HT1080 (cell line): ENCODE results near the gene PON3. TPM values are rescaled to one million over a fixed set of nuclear protein-coding genes. Genes with fewer than 3 reads are reported as not detected.
"Not testable (repeated sequence)": the region's sequence is repeated elsewhere in the genome, so short reads cannot be mapped to it uniquely, and the experiment has no call there.

ENCODE experiments used
- DNase-seq: peaks from one replicate; pipeline ENCODE4 v3.0.0-alpha.2; 2015; ENCODE audit warnings: low read depth
- total RNA-seq: library from RNA; depleted of rRNA; stranded (reverse); fragments of >200 nt; shearing (Covaris generic); gene quantifications from 2 replicates; pipeline ENCODE4 v1.2.3, GENCODE V29; 2014

Gene PON3
- total RNA-seq, 1 experiment from 2014 or later: not detected

DNA sequence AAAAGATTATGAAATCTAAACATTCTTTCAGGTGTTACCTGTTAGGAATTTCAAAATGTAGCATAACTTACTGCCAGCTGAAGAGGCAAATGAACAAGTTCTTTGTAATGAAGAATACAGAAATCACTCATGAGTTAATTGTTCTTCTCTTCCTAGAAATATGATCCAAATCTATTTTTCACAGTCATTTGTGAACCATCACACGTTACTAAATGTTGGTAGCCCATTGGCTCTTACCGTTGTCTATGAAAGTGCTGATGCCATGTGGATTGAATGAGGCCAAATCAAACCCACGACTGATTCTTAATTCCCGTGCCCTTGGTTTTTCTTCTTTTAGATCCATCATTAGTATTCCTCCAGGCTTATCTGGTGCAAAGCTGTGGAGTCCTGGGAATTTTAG is 15.9 kb upstream of the PON3 start:
- DNase-seq: no peak

DNA sequence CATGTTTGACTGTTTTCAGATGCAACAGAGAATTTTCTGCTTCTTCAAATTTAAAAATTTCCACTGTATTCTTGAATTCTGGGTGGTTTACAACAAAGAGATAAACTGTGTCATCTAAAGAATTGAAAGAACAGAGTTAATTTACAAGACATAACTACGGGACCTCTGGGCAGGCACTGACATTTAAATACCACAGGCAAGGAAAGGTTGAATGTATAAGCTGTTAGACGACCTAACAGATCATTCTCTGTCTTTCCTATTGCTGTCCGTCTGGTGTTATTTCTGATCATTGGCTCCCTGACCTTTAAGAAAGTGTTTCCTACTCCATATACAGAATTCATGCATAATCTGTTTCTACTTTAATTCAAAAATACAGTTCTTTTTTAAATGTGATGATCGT is 15.5 kb upstream of the PON3 start:
- no peak for DNase-seq

- DNase-seq: peak; percentile 55
Observed at GRCh38 chr7:95411036-95411435, 14.9 kb upstream of the PON3 start.

- DNase-seq: no peak
Observed at GRCh38 chr7:95407751-95408150, 11.6 kb upstream of the PON3 start.

GRCh38 chr7:95405800-95406199 is 9.6 kb upstream of the PON3 start:
- DNase-seq: no peak

GRCh38 chr7:95405208-95405607 is 9.0 kb upstream of the PON3 start:
- no peak for DNase-seq

DNA sequence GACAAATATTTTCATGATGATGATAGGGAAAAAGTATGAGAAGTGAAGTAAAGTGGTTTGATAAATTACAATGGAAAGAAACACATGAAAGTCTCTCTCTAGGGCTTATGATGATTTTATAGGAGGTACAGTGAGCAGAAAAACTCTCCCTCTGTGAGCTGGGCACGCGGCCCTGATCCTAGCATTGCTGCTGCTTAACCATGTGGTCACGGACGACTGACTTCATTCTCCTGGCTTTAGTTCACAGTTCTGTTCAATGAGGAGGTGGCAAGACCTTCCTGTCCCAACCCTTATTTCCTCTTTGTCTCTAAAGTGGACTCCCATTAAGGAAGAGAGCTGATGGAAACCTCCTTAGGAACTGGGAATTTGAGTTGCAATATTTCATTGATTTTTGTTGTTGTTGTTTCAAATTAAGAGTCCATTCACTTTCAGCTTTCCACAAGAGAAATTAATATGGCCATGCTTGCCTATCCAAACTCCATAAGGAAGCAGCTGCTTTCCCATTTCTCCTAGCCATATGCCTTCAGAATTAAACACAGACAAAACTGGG is 8.2 kb upstream of the PON3 start:
- DNase-seq: no peak

DNA sequence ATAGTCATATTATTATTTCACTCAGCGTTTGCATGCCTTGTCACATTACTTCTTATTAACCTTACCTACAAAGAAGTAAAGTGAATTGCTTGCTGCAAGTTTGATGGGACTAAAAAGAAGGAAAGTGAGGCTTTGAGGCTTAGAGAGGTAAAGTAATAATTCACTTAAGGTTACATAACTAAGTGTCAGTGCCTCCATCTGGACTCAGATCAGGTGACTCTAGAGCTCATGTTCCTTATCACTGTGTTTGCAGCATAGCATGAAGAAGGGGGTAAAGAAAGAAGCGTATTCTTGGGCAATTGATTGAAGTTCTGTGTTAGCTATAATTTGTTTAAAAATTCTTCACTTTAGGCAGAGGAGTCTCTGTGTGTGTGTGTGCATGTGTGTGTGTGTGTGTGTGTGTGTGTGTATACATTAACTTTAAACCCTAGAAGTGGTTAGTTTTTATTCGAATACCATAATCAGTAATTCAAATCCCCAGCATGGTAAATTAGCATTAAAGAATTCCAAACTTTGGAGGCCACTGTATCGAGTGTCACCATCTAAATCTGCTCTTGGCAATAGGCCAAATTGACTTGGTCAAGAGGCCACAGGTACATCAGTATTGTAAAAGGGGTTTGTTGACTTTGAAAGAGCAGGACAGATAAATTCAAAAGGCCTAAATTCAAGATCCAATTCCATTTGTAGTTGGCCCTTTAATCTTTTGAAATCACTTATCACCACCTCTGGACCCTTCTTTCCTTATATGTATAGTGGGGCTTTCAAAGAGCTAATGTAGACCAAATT is 2.2 kb upstream of the PON3 start:
- DNase-seq: no peak

DNA sequence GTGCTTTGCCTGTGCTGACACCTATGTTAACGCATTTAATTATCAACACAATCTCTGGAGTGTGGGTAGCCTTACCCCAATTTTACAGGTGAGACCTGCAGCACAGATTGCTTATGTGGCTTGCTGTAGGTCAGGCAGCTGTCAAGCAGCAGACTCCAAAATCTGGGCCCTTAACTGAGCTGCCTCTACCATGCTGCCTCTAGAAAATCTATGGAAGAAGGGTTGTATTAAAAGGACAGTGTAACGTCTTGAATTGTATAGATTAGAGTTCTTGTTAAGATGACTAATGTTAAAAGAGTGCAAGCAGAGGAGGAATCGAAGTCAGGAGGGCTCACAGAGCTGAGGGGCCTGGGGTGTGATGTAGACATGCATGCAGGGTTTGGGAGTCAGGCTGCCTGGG is 1.2 kb upstream of the PON3 start:
- no peak for DNase-seq

DNA sequence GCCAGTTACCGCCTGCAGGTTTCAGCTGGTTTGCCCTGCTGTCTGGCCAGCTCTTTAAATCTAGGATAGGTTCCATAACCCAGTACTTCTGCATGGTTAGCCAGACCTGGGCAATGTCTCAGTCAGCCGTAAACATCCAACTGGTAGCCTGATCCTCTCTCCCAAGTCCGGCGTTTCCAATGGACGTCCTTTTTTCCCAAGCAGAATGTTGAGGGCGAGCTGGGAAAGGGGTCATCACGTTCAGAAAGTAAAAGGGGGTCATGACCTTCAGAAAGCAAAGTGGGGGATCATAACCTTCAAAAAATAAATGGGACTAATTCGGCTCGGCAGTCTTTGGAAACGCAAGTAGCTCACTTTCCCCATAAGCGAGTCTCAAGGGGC is 430 bp downstream of the PON3 start:
- no peak for DNase-seq

DNA sequence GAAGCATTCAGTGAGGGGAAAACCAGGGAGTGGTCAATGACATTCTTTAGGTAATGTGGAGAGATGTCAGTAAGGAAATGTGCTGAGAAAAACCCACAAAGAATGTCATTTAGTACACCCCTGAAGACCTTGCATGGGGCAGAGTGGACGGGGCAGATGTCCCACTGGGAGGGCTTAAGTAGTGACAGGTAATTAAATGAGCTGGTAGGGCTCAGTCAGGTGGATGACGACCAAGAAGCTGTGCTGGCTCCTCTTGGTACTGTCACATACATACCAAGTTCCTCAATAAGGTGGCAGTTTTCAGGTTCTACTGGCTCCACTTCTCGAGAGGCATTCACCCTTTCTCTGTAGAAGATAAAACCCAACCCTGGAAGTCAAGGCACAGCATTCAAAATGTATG is 1.8 kb downstream of the PON3 start:
- DNase-seq: no peak

DNA sequence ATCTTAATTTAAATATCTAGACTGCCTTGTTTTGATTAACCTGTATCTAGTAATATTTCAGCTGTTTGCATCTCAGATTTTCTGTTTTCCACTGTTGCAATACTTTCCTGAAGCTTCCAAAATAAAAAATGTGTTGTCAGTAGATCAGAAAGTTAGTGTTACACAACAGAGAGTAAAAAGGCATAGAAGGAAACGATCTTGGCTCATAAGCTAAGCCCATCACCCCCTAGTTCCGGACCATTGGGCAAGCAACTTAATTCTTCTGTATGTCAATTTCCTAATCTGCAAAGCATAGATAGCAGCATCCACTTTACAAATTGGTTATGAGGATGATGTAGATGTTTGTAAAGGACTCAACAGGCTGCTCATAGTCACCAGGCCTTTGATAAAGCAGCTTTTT is 4.4 kb downstream of the PON3 start:
- DNase-seq: no peak

- no peak for DNase-seq
Observed at GRCh38 chr7:95389516-95389915, 6.7 kb downstream of the PON3 start.

GRCh38 chr7:95379457-95379856 is 16.7 kb downstream of the PON3 start:
- DNase-seq: not testable (repeated sequence)

DNA sequence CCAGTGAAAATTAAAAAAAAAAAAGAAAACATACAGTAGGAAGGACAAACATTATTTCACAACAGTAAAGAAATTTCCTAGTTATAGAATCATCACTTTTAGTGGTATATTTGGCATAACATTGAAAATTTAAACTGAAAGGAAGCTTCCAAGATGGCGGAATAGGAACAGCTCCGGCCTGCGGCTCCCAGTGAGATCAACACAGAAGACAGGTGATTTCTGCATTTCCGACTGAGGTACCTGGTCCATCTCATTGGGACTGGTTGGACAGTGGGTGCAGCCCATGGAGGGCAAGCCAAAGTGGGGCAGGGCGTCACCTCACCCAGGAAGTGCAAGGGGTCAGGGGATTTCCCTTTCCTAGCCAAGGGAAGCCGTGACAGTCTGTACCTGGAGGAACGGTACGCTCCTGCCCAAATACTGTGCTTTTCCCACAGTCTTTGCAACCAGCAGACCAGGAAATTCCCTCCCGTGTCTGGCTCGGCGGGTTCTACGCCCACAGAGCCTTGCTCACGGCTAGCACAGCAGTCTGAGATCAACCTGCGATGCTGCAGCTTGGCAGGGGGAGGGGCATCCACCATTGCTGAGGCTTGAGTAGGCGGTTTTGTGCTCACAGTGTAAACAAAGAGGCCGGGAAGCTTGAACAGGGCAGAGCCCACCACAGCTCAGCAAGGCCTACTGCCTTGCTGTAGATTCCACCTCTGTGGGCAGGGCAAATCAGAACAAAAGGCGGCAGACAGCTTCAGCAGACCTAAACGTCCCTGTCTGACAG is 19.4 kb downstream of the PON3 start:
- DNase-seq: no peak

DNA sequence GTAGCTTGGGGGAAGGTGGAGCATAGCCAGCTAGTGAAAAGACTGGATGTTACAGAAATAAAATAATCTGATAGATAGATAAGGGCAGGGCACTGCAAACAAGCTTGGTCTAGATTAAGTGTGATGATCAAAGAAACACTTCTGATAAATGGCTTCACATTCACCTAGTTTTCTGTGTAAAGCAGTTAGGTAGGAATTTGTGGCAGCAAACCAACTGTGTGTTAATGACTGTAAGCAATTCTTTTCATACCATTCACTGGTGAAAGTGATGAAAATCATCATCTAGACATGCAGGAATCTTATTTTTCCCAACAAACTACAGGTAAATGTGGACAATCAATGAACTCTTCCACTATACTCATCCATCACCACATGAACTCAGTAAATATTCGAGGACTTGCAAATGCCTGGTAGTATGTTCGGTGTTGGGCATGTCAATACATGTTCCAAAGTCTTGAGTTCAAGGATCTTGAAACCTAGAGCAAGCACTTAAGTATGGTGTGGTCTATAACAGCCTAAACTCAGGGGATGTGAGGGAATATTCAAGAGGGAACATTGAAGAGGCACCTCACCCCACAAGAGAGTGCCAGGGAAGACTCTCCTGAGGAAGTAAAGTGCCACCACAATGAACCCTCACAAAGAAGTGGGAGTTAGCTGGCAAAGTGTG is 20.5 kb downstream of the PON3 start:
- no peak for DNase-seq

- DNase-seq: no peak
Observed at GRCh38 chr7:95373323-95373722, 22.9 kb downstream of the PON3 start.

DNA sequence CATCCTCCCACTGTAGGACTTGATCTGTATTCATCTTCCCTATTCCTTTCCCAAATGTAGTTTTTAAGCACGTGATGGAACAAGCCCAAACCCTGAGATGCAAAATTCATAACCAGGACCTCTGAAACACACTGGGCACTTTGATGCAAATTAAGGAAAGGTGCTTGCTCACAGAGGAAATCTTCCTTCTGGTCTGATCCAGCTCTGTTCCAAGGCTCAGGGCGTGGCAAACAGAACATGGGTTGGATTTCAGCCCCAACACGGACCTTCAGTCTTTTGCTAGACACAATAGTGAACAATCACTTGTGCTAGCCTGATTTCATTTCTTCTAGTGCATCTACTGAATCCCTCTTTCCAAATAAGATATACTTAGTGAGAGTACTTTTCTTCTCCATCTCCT is 27.9 kb downstream of the PON3 start:
- no peak for DNase-seq

GRCh38 chr7:95367606-95368005 is 28.6 kb downstream of the PON3 start:
- DNase-seq: no peak

- peak; percentile 86 for DNase-seq
Observed at GRCh38 chr7:95365151-95365550, 31.0 kb downstream of the PON3 start.

- DNase-seq: no peak
Observed at GRCh38 chr7:95357623-95358022, 38.6 kb downstream of the PON3 start.

DNA sequence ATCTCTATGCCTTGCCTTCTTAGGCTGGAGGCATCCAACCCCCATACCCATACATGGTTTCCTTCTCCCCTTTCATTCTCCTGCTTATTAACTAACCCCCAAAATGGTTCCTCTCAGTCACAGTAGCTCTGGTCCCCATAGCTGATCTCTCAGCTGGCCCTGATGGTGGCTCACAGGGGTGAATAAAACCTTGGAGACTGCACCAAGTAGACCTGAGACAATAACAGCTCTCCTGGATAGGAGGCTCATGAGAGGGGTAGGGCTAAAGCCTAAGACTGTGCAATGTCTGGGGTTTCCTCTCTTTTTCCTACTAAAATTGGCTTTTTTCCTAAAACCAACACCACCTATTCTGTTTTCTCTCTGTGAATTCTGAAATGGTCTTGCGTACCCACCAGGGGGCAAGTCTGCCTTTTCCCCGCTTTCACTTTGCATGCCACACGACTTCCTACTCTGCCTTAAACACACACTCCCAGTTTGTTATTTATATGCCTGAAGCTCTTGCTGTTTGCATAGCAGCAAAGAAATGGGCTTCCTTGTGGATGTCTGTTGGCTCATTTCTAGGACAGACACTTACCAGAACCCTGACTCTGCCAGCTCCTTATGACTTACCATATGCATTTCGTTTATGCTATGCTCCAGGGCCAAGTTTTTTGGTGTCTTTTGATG is 53.4 kb downstream of the PON3 start:
- no peak for DNase-seq
